ENCODE results near the gene HSBP1L1.

Gene HSBP1L1

DNA sequence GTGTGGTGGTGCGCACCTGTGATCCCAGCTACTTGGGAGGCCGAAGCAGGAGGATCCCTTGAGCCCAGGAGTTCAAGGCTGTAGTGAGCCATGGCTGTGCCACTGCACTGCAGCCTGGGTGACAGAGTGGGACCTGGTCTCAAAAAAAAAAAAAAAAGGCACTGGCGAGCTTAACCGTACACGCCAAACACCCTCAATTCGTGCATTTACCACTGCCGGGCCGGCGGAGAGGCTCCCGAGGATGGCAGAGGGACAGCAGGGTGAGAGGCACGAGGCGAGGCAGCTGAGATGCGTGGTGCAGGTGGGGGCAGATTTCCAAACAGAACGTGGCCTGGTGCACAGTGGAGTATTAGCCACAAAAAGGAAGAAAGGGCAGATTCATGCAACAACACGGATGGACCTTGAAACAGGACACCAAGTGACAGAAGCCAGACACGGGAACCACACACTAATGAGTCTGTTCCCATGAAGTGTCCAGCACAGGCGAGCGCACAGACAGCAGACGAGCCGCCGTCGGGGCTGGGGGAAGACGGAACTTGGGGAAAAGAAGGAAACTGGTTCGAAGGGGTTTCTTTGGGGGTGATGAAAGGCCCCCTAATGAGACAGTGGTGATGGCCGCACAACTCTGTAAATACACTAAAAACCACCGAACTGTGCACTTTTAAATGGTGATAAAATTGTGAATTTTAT is 40.4 kb upstream of the HSBP1L1 start:
- TF ChIP-seq, protein P1, sequence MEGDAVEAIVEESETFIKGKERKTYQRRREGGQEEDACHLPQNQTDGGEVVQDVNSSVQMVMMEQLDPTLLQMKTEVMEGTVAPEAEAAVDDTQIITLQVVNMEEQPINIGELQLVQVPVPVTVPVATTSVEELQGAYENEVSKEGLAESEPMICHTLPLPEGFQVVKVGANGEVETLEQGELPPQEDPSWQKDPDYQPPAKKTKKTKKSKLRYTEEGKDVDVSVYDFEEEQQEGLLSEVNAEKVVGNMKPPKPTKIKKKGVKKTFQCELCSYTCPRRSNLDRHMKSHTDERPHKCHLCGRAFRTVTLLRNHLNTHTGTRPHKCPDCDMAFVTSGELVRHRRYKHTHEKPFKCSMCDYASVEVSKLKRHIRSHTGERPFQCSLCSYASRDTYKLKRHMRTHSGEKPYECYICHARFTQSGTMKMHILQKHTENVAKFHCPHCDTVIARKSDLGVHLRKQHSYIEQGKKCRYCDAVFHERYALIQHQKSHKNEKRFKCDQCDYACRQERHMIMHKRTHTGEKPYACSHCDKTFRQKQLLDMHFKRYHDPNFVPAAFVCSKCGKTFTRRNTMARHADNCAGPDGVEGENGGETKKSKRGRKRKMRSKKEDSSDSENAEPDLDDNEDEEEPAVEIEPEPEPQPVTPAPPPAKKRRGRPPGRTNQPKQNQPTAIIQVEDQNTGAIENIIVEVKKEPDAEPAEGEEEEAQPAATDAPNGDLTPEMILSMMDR (IDR thresholded peaks at IDR 0.05; ENCODE audit: low read depth, low read length), result no peak
- Histone ChIP-seq H3K4me1 (no peaks in the 10 kb centered on the region), H3K4me3 (ENCODE audit: low read depth, low read length) (no peak overlapping the region), H3K36me3 (no peaks in the 10 kb centered on the region), H3K9me3 (no peaks in the 10 kb centered on the region), H3K27me3 (no peaks in the 10 kb centered on the region)
- no peak for DNase-seq

DNA sequence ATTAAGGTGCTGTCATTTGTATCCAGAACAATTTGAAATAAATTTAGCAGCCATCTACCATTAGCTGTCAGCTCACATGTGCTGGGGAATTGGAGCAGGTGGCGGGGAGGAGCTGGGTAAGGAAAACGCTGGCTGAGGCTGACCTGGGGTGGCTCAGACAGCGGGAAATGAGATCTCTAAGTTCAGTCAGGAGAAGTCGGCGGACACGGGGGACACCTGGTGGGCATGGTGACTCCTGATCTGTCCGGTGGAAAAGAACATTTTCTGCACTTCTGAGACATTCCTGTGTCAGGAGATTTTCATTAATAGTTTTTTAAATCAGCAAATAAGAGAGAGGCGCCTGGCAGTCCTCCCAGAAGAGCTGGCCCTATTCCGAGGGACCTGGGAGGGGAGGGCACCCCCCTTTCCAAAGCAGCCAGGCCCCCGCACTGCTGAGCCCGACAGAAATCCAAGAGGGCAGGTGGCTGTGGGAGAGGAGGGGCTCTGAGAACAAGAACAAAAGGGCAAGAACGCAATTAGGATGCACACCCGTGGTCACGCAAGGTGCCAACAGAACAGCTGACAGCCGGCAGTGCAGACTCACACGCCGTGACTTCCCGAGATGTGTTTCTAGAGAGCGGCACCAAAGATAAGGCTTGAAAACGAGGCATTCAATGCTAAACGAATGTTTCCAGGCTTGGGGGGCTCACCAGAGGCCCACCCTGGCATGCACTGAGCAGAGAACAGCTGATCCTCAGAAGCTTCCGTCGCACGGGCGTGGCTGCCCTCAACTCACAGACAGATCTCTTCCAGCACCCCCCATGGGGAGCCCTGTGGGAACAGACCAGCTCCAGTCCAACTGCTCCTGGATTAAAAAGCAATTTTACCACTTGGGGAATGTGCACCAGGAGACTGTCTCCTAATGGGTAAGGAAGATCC is 39.4 kb upstream of the HSBP1L1 start:
- no peaks in the 10 kb centered on the region for H3K36me3 ChIP-seq
- DNase-seq, result no peak
- no peaks in the 10 kb centered on the region for H3K27me3 ChIP-seq
- H3K4me3 ChIP-seq (ENCODE audit: low read depth, low read length), result no peak overlapping the region
- H3K4me1 ChIP-seq, result no peaks in the 10 kb centered on the region
- TF ChIP-seq, protein P1 (IDR thresholded peaks at IDR 0.05; ENCODE audit: low read depth, low read length), result no peak
- no peaks in the 10 kb centered on the region for H3K9me3 ChIP-seq

DNA sequence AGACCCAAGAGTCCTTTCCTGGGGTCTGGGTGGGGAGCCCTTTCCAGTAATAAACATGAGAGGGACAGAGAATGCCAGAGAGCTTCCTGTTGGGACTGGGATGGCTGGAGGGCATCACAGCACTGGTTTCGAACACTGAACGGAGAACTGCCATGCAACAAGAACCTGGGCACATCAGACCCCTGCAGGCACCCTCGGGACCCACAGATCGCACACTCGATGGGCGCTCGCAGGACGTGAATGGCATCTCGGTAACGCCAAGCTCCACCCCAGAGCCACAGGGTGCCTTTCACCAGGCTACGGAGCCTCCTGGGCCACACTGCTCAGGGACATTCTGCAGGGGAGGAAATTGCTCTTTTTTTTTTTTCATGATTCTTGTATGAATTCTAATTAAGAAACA is 38.1 kb upstream of the HSBP1L1 start:
- no peaks in the 10 kb centered on the region for H3K27me3 ChIP-seq
- no peaks in the 10 kb centered on the region for H3K4me1 ChIP-seq
- DNase-seq, result no peak
- H3K9me3 ChIP-seq, result no peaks in the 10 kb centered on the region
- TF ChIP-seq, protein P1 (IDR thresholded peaks at IDR 0.05; ENCODE audit: low read depth, low read length), result no peak
- no peaks in the 10 kb centered on the region for H3K36me3 ChIP-seq
- no peak overlapping the region for H3K4me3 ChIP-seq (ENCODE audit: low read depth, low read length)

DNA sequence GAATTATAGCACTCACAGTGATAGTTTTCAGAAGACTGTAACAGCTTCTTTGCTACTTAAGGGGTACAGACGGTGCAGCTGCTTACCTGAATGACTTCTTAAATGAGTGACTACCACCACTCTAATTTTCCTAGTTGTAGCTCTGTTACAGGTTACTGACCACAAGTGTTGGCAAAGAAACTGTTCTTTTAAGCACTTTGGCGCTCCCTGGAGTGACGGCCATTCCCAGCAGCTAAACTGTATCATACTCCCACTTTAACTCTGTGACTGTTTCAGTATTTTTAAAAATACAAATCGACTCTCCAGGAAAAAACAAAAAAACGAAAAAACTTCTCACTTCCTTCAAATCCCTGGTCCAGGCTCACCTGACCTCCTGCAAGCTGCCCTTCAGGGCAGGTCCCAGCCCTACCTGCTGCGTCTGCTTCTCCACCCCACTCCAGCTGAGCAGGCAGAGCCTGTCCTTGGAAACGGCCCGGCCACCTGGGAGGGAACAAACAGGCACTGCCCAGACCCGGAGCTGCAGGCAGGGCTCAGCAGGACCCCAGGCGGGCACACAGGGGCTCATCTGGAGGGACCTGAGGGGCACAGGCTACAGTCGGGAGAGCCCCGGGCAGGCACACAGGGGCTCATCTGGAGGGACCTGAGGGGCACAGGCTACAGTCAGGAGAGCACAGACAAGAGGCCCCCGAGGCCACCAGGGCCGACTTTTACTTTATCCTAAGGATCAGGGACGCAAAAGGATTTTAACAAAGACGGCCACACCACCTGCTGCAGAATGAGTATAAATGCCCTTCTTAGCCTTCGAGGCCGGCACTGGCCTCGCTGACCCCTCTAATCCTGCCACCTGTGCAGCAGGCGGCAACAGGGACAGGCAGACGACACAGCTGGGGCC is 37.5 kb upstream of the HSBP1L1 start:
- TF ChIP-seq, protein P1 (IDR thresholded peaks at IDR 0.05; ENCODE audit: low read depth, low read length), result no peak
- no peaks in the 10 kb centered on the region for H3K36me3 ChIP-seq
- no peak overlapping the region for H3K4me3 ChIP-seq (ENCODE audit: low read depth, low read length)
- H3K4me1 ChIP-seq, result no peaks in the 10 kb centered on the region
- no peaks in the 10 kb centered on the region for H3K9me3 ChIP-seq
- no peak for DNase-seq
- H3K27me3 ChIP-seq, result no peaks in the 10 kb centered on the region

DNA sequence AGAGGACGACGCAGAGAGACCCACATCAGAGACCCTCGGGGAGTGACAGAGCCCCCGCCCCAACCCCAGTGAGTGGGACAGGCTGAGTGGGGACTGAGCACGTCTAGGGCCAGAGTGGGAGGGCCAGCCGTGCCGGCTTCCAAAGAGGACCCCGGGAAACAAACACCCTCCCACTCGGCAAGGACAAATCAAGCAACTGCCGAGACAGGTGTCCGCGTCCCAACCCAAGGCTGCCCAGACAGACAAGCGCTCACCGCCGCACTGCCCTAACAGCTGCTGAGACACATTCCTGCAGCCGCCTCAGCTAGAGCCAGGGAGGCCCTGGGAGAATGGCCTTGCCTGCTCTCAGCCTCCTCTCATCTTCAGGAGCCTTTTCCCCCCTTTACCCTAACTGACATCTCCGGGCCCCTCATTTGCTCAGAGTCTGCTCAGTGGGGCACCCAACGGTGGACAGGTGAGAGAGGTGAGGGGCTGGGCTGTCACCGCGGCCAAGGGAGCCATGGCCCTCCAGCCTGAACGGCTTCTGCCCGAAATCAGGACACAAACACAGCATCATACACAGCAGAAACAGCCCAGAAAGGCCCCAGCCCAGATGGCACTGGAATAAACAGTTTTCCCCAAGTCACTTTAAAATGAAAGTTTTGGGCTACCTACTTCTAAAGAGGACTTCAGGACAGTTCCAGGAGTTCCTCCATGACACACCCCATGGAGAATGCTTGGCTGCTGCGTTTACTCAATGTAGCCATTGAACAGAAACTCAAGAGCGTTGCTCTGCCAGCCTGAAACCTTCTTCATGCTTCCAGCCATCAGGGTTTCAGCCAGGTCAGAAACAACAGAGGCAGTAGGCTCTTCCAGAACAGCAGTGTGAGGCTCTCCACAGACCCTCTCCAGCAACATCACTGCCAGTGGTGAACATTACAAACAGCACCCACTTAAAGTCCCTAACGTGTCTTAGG is 36.6 kb upstream of the HSBP1L1 start:
- no peak for DNase-seq
- H3K9me3 ChIP-seq, result no peaks in the 10 kb centered on the region
- H3K4me3 ChIP-seq (ENCODE audit: low read depth, low read length), result no peak overlapping the region
- H3K36me3 ChIP-seq, result no peaks in the 10 kb centered on the region
- TF ChIP-seq, protein P1 (IDR thresholded peaks at IDR 0.05; ENCODE audit: low read depth, low read length), result no peak
- H3K4me1 ChIP-seq, result no peaks in the 10 kb centered on the region
- H3K27me3 ChIP-seq, result no peaks in the 10 kb centered on the region

Measured in BE2C (cell line).